Epidermal melanocyte (primary cell): Measurements from ENCODE around the gene UBE3B.
"Not testable (repeated sequence)": the region's sequence is repeated elsewhere in the genome, so short reads cannot be mapped to it uniquely, and the experiment has no call there.

Source experiments
- DNase-seq: peaks from one replicate; pipeline ENCODE4 v3.0.0; 2011; ENCODE audit warnings: low spot score; ENCODE audit not compliant: insufficient read length

Gene UBE3B

DNA sequence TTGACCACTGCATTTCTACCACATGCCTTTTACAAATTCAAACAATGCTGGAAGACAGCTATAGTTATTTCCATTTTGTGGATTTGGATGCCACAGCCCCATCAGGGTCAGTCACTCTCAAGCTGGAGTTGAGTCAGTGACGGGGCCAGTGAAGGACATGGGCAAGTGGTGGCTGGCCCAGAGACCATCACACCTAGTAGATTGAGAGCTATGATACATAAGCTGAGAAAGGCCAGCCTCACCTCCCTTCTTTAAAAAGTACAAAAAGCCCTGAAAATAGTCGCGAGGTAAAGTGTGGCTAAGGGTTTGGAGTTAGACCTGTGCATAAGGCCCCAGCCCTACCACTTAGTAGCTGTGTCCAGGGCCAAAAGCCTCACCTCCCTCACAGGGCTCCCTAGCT, 4.4 kb upstream of the UBE3B start:
- DNase-seq, result no peak

GRCh38 chr12:109473526-109474270, 3.7 kb upstream of the UBE3B start:
- not testable (repeated sequence) for DNase-seq

- DNase-seq, result no peak
Observed at GRCh38 chr12:109475121-109475520, 2.3 kb upstream of the UBE3B start.

- no peak for DNase-seq
Observed at GRCh38 chr12:109475993-109476806, 1.2 kb upstream of the UBE3B start.

DNA sequence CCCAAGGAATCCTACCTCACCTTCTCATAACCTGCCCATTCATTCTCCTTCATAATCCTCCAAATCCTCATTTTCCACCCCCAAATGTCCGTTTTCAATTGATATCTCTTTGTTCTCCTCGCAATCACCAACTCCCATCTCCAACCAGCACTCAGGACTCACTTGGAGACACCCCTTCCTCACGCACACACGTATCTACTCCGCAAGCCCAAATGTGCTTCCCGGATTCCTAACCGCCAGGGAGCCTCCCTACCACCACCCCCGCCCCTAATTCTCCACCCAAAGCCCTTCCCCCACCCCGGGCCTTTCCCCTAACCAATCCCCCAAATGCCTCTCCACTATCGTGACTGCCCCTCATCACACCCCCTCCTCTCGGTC, 638 bp upstream of the UBE3B start:
- no peak for DNase-seq

- DNase-seq, result no peak
Observed at GRCh38 chr12:109477963-109478315, 505 bp downstream of the UBE3B start.

DNA sequence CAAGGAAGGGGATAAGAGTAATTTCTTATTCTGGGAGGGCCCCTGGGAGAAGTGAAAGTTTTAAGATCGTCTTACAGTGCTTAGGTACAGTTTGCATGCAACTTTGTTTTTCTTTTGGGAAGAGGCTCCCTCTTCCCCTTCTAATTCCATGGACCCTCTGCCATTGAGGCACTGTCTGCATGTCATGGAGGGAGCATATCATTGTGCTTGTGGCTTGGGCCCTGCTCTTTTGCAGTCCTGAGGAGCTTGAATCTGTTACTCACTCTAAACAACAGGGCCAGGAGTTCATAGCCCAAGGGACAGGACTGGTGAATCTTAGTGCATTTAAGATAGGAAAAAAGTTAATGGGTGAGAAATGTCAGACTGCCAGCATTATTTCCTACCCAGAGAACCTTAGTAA, 2.3 kb downstream of the UBE3B start:
- no peak for DNase-seq

DNA sequence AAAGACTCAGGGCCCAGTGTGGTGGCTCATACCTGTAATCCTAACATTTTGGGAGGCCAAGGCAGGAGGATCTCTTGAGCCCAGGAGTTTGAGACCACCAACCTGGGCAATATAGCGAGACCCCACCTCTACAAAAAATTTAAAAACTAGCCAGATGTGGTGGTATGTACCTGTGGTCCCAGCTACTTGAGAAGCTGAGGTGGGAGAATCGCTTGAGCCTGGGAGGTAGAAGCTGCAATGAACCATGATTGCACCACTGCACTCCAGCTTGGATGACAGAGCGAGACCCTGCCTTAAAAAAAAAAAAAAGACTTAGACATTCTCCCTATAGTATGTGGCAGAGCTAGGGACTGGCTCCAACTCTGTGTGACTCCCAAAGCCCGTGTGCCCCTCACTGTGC, 2.9 kb downstream of the UBE3B start:
- DNase-seq, result no peak

DNA sequence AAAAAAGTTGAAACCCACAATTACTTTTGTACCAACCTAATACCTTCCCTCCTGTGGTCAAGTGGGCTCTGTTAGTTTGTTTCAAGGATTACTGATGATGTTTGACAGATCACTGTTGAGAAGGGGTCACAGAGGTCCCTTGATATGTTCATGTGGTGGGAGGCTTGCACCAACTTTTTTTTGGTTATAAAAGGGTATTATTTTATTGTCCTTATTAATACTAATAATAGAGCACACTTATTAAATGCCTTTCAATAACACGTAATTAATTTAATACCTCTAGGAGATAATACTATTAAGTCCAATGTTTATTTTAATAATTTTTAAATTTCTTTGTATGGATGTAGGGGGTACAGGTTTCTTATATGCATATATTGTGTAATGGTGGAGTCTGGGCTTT, 4.4 kb downstream of the UBE3B start:
- DNase-seq, result no peak

DNA sequence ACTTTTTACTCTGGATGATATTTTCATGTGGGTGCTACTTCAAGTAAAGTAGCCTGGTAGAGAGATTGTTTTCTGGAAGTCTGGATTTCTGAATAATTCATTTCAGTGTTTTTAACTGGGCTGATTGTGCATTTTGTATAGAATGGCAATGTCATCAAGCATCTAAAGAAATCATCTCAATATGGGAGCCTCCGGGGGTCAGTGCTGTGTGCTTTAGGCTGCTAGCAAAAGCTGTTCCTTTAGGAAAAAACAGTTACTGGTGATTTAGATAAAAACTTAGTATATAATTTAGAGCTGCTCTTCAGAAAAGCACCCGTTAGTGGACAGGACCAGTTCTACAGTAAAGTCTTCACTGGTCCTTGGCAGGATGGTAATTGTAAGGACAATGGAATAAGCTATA, 5.1 kb downstream of the UBE3B start:
- DNase-seq, result no peak

DNA sequence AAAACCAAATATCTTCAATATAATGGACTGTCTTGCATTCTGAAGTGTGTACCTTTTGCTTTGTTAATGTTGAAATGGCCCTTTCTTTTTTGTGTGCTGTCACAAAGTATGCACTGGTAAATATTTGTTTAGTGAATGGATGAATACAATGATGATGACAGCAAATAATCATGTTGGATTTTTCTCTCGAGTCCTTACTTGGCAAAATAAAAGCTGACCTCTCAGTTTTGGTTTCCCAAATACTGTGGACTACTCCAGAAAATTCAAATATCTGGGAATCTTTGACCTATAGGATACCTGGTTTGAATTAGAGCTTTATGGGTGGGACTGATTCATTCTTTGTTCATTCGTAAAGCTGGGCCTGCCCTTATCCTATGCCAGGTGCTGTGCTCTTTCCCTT, 5.5 kb downstream of the UBE3B start:
- no peak for DNase-seq

DNA sequence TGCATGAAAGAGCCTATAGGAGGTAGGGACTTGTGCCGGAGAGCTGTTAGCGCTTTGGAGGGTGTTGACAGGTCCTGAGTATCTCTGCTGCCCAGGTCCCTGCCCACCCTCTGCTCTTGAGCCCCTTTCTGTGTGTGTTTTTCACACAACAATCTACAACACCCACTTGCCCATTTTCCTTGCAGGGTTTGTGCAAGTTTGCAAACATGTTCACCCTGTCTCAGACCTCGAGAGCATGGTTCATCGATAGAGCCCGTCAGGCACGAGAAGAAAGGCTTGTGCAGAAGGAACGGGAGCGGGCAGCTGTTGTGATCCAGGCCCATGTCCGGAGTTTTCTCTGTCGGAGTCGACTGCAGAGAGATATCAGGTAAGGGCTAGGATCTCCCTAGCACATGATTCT, 5.9 kb downstream of the UBE3B start:
- DNase-seq, result no peak

GRCh38 chr12:109485201-109485600, 7.8 kb downstream of the UBE3B start:
- DNase-seq, result no peak

DNA sequence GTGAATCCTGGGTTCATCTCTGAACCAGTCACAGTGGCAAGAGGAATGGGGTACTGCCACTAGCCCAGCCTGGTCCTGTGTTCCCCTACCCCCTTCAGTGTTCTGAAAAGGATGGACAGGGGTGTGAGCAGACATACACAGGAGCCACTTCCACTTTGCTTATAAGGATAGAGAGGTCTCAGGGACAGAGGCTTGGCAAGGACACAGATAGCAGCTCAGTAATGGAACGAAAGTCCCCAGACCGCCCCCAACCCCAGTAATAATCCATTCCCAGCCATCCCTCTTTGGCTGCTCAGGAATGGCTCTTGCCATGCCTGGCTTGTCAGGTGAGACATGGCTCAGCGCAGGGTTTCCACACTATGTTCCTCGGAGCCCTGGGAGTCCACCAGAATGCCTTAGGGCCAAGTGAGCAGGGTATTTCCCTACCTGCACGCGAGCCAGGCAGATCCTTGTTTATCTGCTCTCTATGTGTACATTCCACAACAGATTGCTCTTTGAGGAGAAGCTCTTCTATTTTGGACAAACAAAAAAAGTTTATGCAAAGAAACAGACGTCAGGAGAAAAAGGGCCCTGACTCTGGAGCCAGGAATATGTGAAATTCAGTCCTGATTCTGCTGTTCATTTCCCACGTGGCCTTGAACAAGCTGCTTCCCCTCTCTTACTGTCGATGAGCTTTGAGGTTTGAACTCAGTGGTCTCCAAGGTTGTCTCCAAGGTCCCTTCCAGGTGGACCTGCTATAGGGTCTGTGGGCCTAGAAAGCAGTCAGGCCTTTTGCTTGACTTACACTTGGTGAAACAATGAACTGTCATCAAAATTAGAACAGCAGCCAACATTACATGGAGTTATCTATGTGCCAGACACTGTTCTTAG, 10.0 kb downstream of the UBE3B start:
- no peak for DNase-seq

DNA sequence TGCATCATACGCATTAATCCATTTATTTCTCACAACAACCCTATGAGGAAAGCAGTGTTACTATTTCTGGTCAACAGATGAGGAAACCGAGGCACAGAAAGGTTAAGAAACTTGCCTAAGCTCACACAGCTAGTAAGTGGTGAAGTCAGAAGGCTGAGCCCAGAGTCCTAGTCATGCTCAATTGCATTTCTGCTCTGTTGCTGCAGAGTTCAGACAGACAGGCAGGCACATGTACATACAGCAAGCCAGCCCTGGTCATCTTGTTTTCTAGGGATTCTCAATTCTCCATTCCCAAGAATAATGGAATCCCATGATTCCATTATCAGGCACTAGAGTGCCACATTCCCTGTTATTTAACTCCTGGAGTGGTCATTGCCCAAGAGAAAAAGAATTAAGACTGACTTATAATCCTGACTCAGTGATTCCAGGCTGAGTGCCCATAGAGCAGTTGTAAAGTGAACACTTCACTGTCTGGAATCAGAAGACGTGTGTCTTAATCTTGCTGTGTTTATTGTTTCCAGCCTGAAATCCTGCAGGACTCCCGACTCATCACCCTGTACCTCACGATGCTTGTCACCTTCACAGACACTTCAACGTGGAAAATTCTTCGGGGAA, 10.7 kb downstream of the UBE3B start:
- DNase-seq, result no peak

- DNase-seq, result no peak
Observed at GRCh38 chr12:109489016-109489954, 11.9 kb downstream of the UBE3B start.

DNA sequence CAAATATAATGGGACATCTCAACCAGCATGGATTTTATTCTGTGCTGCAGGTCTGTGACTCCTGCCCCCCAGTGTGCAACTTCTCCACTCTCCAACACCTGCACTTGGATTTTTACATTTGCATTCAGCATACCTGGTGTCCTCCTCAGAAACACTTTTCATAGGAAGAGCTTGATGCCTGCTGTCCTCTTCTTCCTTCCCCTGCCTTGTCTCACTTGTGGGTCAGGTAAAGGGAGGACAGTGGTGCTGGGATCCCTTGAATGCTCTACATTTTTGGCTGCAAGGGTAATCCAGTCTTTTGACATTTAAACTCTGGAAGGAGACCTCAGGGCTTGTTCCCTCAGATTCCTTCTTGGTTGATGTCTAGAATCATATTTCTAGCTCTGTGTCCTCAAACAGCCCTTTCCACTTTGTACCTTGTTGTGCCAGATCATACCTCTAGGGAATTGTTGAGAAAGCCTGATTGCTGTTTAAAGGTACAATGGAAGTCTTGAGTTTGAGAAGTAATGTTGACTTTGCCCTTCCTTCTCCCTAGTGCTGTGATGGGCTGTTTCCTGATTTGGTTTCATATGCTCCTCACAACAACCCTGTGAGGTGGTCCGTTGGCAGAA, 12.6 kb downstream of the UBE3B start:
- DNase-seq, result no peak

DNA sequence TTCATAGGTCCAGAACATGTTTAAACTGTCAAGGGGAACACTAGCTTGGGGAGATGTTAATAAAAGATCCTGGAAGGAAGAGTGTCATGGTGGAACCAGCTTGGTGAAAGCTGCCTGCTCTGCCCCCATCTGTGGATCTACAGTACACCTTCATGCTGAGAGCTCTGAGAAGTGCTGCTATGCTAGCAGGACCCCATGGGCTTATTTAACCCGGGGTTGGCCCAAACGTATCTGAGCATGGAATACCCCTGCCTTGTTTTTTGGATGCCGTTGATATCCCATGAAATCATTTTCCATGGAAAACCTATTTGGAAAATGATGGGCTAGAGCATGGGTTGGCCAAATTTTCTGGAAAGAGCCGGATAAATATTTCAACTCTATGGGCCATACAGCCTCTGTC, 14.2 kb downstream of the UBE3B start:
- no peak for DNase-seq

DNA sequence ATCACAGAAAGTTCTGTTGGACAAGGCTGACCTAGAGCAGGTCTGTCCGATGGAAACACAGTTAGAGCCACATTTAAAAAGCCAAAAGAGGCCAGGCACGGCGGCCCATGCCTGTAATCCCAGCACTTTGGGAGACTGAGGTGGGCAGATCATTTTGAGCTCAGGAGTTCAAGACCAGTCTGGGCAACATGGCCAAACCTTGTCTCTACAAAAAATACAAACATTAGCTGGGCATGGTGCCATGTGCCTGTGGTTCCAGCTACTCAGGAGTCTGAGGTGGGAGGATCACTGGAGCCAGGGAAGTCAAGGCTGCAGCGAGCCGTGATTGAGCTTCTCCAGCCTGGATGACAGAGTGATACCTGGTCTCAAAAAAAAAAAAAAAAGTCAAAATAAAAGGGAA, 14.9 kb downstream of the UBE3B start:
- no peak for DNase-seq

GRCh38 chr12:109493090-109493489, 15.7 kb downstream of the UBE3B start:
- no peak for DNase-seq
